ENCODE measurements around the gene GREB1L.

GREB1L gene

DNA sequence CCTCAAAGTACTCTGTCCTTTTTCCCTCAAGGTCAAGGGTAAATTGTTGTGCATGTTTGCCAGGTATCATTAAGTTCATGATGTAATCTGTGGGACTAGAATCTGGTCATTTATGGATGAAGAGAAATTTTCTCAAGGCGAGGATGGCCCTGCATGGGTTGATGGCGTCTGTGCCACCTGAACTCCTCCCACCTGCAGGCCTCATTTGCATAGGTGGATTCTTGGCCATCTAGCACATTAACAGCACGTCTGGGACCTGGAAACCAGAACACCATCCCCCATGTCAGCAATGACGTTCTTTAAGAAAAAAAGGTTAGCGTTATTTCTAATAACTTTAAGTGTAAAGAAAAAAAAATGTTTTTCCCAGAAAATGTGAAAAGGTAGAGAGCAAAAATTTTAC lies 212.7 kb downstream of the GREB1L start:
- Mint-ChIP-seq H3K36me3 (no peaks in the 10 kb centered on the region), H3K27ac (no peak overlapping the region), H3K9me3 (no peaks in the 10 kb centered on the region), H3K27me3 (peaks cover 6% of the 10 kb centered on the region), H3K4me3 (no peak overlapping the region), H3K4me1 (no peaks in the 10 kb centered on the region)

GRCh38 chr18:21456428-21457178 lies 214.6 kb downstream of the GREB1L start:
- H3K27me3 Mint-ChIP-seq: peaks cover 9% of the 10 kb centered on the region
- H3K9me3 Mint-ChIP-seq: no peaks in the 10 kb centered on the region
- H3K4me3 Mint-ChIP-seq: no peak overlapping the region
- no peaks in the 10 kb centered on the region for H3K4me1 Mint-ChIP-seq
- H3K27ac Mint-ChIP-seq: no peak overlapping the region
- no peaks in the 10 kb centered on the region for H3K36me3 Mint-ChIP-seq

- Mint-ChIP-seq H3K27ac (no peak overlapping the region), H3K4me1 (no peaks in the 10 kb centered on the region), H3K27me3 (peaks cover 5% of the 10 kb centered on the region), H3K4me3 (no peak overlapping the region), H3K9me3 (no peaks in the 10 kb centered on the region), H3K36me3 (no peaks in the 10 kb centered on the region)
Measured at GRCh38 chr18:21457179-21457535, 215.1 kb downstream of the GREB1L start.

DNA sequence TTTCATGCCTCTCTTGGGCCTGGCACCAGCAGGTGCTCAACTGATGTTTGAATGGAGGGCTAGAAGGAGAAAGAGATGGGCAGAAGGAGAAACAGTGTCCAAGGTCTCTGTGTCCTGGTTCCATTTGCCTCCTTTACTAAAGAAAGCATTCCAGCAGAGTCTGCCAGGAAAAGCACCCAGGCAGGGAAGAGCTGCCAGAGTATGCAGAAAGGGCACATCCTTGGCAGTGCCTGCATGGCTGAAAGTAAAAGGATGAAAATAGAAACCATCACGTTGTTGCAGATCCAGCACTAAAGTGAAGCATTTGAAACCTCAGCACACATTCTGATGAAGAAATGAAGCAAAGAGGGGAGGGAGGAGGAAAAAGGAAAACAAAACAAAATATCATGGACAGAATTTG lies 216.3 kb downstream of the GREB1L start:
- H3K9me3 Mint-ChIP-seq: no peaks in the 10 kb centered on the region
- H3K4me1 Mint-ChIP-seq: no peaks in the 10 kb centered on the region
- H3K27ac Mint-ChIP-seq: no peak overlapping the region
- no peak overlapping the region for H3K4me3 Mint-ChIP-seq
- H3K27me3 Mint-ChIP-seq: peaks cover 6% of the 10 kb centered on the region
- no peaks in the 10 kb centered on the region for H3K36me3 Mint-ChIP-seq

DNA sequence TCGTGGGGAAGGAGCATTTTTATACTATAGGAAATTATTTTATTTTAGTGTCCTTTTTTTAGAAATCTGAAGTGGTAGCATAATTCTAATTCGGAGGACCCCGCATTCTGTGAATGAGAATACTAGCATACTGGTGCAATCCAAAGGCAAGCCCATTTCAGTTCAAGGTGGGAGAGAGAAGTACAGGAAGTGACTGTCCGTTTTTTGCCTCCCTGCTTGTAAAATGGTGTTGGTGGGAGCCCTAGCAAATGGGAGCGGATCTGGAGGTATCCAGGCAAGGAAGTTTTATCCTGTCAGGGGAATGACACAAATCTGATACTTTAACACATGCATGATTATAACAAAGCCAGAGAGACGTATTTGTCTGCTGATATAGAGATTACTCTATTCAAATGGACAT lies 216.8 kb downstream of the GREB1L start:
- H3K36me3 Mint-ChIP-seq: no peaks in the 10 kb centered on the region
- no peak overlapping the region for H3K27ac Mint-ChIP-seq
- H3K4me3 Mint-ChIP-seq: no peak overlapping the region
- H3K27me3 Mint-ChIP-seq: peaks cover 6% of the 10 kb centered on the region
- H3K9me3 Mint-ChIP-seq: no peaks in the 10 kb centered on the region
- no peaks in the 10 kb centered on the region for H3K4me1 Mint-ChIP-seq

- H3K9me3 Mint-ChIP-seq: no peaks in the 10 kb centered on the region
- no peak overlapping the region for H3K27ac Mint-ChIP-seq
- peaks cover 8% of the 10 kb centered on the region for H3K27me3 Mint-ChIP-seq
- no peak overlapping the region for H3K4me3 Mint-ChIP-seq
- no peaks in the 10 kb centered on the region for H3K36me3 Mint-ChIP-seq
- H3K4me1 Mint-ChIP-seq: no peaks in the 10 kb centered on the region
Measured at GRCh38 chr18:21459706-21460286, 217.8 kb downstream of the GREB1L start.

DNA sequence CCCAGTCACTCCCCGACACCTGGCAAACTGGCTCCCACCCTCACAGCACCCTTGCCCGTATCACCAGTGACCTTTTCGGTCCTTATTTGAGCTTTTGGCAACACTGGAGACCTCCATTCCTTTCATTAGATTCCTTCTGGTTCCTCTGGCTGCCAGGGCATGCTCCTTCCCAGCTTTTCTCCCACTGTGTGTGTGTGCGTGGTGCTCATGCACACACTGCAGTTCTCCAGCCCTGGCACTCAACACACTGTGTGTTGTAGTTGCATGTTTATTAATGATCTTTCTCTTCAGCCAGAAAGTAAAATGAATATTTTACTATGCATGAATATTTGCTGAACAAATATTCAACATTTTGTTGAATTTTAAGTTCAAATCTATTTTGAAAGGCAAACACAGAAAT lies 219.4 kb downstream of the GREB1L start:
- H3K27me3 Mint-ChIP-seq: peaks cover 13% of the 10 kb centered on the region
- no peak overlapping the region for H3K4me3 Mint-ChIP-seq
- H3K4me1 Mint-ChIP-seq: no peaks in the 10 kb centered on the region

DNA sequence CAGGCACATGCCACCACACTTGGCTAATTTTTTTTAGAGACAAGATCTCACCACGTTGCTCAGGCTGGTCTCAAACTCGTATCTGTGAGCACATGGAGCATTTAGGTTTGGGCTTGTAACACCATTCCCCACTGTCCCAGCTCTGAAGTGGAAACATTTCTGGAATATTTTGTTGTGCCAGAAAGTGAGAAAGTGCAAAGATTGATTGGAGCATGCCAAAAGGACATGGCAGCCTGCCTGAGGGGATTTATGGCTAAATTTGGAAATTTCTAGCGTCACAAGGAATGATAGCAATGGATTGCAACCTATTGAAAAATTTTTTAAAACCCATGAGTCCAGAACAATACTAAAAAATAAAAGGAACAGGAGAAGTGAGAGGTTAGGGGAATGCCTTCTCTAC lies 221.7 kb downstream of the GREB1L start:
- peaks cover 15% of the 10 kb centered on the region for H3K27me3 Mint-ChIP-seq
- no peak overlapping the region for H3K4me3 Mint-ChIP-seq
- no peaks in the 10 kb centered on the region for H3K36me3 Mint-ChIP-seq
- H3K27ac Mint-ChIP-seq: no peak overlapping the region
- no peaks in the 10 kb centered on the region for H3K4me1 Mint-ChIP-seq
- no peaks in the 10 kb centered on the region for H3K9me3 Mint-ChIP-seq

More for the DNA sequence above, 219.4 kb downstream of the GREB1L start:
- Mint-ChIP-seq H3K9me3 (no peaks in the 10 kb centered on the region), H3K36me3 (no peaks in the 10 kb centered on the region), H3K27ac (no peak overlapping the region)

GRCh38 chr18:21468514-21469164 lies 226.6 kb downstream of the GREB1L start:
- Mint-ChIP-seq H3K9me3 (no peaks in the 10 kb centered on the region), H3K36me3 (no peaks in the 10 kb centered on the region), H3K4me3 (no peak overlapping the region), H3K27ac (no peak overlapping the region), H3K27me3 (peaks cover 12% of the 10 kb centered on the region), H3K4me1 (no peaks in the 10 kb centered on the region)

GRCh38 chr18:21472741-21473140 lies 230.7 kb downstream of the GREB1L start:
- no peak overlapping the region for H3K27ac Mint-ChIP-seq
- H3K27me3 Mint-ChIP-seq: peaks cover 10% of the 10 kb centered on the region
- no peaks in the 10 kb centered on the region for H3K4me1 Mint-ChIP-seq
- no peaks in the 10 kb centered on the region for H3K36me3 Mint-ChIP-seq
- no peak overlapping the region for H3K4me3 Mint-ChIP-seq
- no peaks in the 10 kb centered on the region for H3K9me3 Mint-ChIP-seq

DNA sequence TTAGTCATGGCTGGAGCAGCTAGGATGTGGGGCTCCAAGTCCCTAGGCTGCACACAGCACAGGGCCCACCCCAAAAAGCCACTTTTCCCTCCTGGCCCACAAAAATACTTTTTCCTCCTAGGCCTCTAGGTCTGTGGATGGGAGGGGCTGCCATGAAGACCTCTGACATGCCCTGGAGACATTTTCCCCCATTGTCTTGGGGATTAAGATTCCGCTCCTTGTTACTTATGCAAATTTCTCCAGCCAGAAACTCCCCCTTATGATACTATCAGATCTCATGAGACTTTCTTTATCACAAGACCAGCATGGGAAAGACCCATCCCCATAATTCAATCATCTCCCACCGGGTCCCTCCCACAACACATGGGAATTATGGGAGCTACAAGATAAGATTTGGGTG lies 232.6 kb downstream of the GREB1L start:
- H3K4me1 Mint-ChIP-seq: no peaks in the 10 kb centered on the region
- no peak overlapping the region for H3K4me3 Mint-ChIP-seq
- H3K9me3 Mint-ChIP-seq: no peaks in the 10 kb centered on the region
- H3K27me3 Mint-ChIP-seq: peaks cover 10% of the 10 kb centered on the region
- H3K27ac Mint-ChIP-seq: no peak overlapping the region
- no peaks in the 10 kb centered on the region for H3K36me3 Mint-ChIP-seq

DNA sequence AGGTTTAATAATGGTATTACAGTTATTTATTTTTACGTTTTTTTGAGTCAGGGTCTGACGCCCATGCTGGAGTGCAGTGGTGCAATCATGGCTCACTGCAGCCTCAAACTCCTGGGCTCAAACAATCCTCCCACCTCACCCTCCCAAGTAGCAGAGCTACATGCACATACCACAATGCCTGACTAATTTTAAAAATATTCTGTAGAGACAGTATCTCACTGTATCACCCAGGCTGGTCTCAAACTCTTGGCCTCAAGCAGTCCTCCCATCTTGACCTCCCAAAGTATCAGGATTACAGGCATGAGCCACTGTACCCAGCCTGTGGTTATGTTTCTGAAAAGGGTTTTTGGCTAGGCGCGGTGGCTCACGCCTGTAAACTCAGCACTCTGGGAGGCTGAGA lies 237.7 kb downstream of the GREB1L start:
- no peak overlapping the region for H3K4me3 Mint-ChIP-seq
- no peak overlapping the region for H3K27ac Mint-ChIP-seq
- H3K27me3 Mint-ChIP-seq: peaks cover 5% of the 10 kb centered on the region

GRCh38 chr18:21481739-21482138 lies 239.7 kb downstream of the GREB1L start:
- Mint-ChIP-seq H3K27ac (no peak overlapping the region), H3K4me3 (no peak overlapping the region), H3K4me1 (no peaks in the 10 kb centered on the region), H3K27me3 (peaks cover 1% of the 10 kb centered on the region), H3K36me3 (no peaks in the 10 kb centered on the region), H3K9me3 (no peaks in the 10 kb centered on the region)

More for the DNA sequence above, 237.7 kb downstream of the GREB1L start:
- Mint-ChIP-seq H3K9me3 (no peaks in the 10 kb centered on the region), H3K36me3 (no peaks in the 10 kb centered on the region), H3K4me1 (no peaks in the 10 kb centered on the region)

DNA sequence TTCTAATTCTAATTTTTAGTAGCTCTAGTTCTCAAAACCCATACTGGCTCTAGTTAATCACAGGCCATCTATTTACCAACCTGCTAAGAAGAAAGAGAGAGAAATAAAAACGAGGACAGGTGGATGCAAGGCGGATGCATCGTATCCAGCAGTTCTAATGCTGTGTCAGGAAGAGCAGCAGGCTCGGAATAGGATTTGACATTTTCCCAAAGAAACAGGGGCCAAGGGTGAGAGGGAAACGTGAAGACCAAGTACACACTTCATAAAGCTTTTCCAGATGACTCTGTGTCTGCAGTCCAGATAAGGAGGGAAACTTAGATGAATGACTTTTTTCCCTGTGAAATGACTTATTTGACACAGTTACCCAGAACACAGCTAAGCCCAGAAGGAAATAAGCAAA lies 241.0 kb downstream of the GREB1L start:
- Mint-ChIP-seq H3K4me1 (no peaks in the 10 kb centered on the region), H3K9me3 (no peaks in the 10 kb centered on the region), H3K4me3 (no peak overlapping the region), H3K27me3 (peaks cover 1% of the 10 kb centered on the region), H3K36me3 (no peaks in the 10 kb centered on the region), H3K27ac (no peak overlapping the region)

DNA sequence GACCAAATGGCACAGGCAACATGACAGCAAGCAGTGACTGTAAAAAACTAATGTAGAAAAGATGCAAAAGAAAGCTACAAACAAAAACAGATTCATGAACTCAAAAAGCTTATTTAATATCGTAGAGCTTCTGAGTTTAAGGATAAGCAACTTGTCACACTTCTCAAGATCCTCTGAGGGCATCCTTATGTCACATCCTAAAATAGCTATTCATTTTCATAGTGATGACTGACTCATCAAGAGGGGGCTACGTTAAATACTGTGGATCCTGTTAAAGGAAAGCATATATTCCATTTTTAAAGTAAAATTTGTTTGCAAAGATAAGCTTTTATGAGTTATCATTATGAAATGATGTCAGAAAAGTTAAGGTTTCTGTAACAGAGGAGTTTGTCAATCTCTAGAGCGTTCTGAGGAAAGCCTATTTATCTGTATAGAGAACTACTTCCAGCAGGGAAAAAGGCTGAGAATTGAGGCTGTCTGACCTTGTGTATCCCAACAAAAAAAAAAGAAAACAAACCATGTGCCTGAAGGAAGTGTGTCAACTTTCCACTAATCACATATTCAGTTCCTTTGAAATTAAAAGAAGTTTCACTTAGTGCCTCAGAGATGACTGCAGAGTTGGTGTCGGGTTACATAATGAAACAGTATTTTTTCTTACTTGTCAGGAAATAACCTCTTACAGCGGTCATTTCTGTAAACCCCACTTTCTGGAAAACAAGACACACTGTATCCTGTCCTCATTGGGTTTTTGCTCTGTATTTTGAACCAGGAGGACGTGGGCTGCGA lies 243.0 kb downstream of the GREB1L start:
- H3K9me3 Mint-ChIP-seq: no peaks in the 10 kb centered on the region
- peaks cover 1% of the 10 kb centered on the region for H3K27me3 Mint-ChIP-seq
- no peaks in the 10 kb centered on the region for H3K4me1 Mint-ChIP-seq
- no peak overlapping the region for H3K27ac Mint-ChIP-seq
- no peak overlapping the region for H3K4me3 Mint-ChIP-seq
- no peaks in the 10 kb centered on the region for H3K36me3 Mint-ChIP-seq
